ENCODE data around the gene PROK1.
A peak's percentile ranks its signal among the peaks of the same experiment; 100 is the strongest.

- peak in 3 of 6 experiments; percentile 38 to 59 (median 38) for TF ChIP-seq CTCF (IDR thresholded peaks at IDR 0.05)
- no peak for TF ChIP-seq EP300 (IDR thresholded peaks at IDR 0.05)
Observed at GRCh38 chr1:110433803-110434202, 17.1 kb upstream of the PROK1 start.
